K562 (cell line): ENCODE measurements around the gene CTSH. TPM values are rescaled to one million over a fixed set of nuclear protein-coding genes. Genes with fewer than 3 reads are reported as not detected.
A peak's percentile ranks its signal among the peaks of the same experiment; 100 is the strongest.

Experiments
- HNRNPUL1 ChIP-seq: fragments of 200-400 bp; formaldehyde crosslinking; IDR thresholded peaks from 2 replicates; pipeline ENCODE4 v1.6.1; 2017; ENCODE audit warnings: low read length
- IRF2 ChIP-seq: sonication (generic); formaldehyde crosslinking; IDR thresholded peaks from 2 replicates; pipeline ENCODE4 v1.8.1; 2022; ENCODE audit warnings: mild to moderate bottlenecking, missing genetic modification reagents
- KDM4B ChIP-seq, 2 experiments: fragments of 450-650 bp in 1 of 2; sonication (generic) in 1 of 2; IDR thresholded peaks; 2 replicates each; pipeline ENCODE4 v1.6.1; 2016 to 2017; ENCODE audit warnings: borderline replicate concordance in 2 of 2, antibody characterized with exemption in 1 of 2, low read depth in 1 of 2, mild to moderate bottlenecking in 1 of 2
- MAFF ChIP-seq: IDR thresholded peaks from 2 replicates; pipeline ENCODE4 v1.6.1; 2012; ENCODE audit warnings: low read length, improper control_type of control experiment
- NFYB ChIP-seq: IDR thresholded peaks from 2 replicates; pipeline ENCODE4 v1.6.1; 2011; ENCODE audit warnings: mild to moderate bottlenecking, moderate library complexity; ENCODE audit not compliant: insufficient read length; ENCODE audit errors: extremely low read depth
- NUFIP1 ChIP-seq: fragments of 450-650 bp; IDR thresholded peaks from 2 replicates; pipeline ENCODE4 v1.6.1; 2018; ENCODE audit not compliant: partially characterized antibody
- RFX7 ChIP-seq: fragments of 250-450 bp; sonication (Bioruptor Pico); IDR thresholded peaks from 2 replicates; pipeline ENCODE4 v1.5.1; 2021; ENCODE audit warnings: mild to moderate bottlenecking
- SMARCA4 ChIP-seq: fragments of 450-650 bp; IDR thresholded peaks from 2 replicates; pipeline ENCODE4 v1.6.1; 2016
- ZBTB7A ChIP-seq: IDR thresholded peaks from 2 replicates; pipeline ENCODE4 v1.6.1; 2011; ENCODE audit warnings: low read depth, mild to moderate bottlenecking, low read length, moderate library complexity, borderline replicate concordance; ENCODE audit not compliant: control insufficient read depth
- ZNF184 ChIP-seq: sonication (generic); formaldehyde crosslinking; IDR thresholded peaks from 2 replicates; pipeline ENCODE4 v1.5.0; 2020; ENCODE audit warnings: missing genetic modification reagents
- polyA plus RNA-seq, 8 experiments: library from polyadenylated mRNA; depleted of rRNA in 4 of 8; stranded (reverse) in 5 of 8; unstranded in 3 of 8; fragments of >200 nt; fragmentation: Nextera tagmentation in 2 of 8; fragmentation: Illumina TruSeq in 1 of 8; extraction: Ambion mirVana in 2 of 8; extraction: Trizol in 1 of 8; gene quantifications; 2 replicates each; pipeline versions ENCODE4 v1.2.1 to v1.2.3, GENCODE V29; 2011 to 2014; ENCODE audit warnings: inconsistent platforms in 1 of 8, missing spikeins in 1 of 8
- total RNA-seq, 7 experiments: library from RNA; depleted of rRNA in 6 of 7; stranded (reverse); fragments of >200 nt in 6 of 7; fragmentation: Illumina TruSeq in 2 of 7; extraction: Trizol in 2 of 7; gene quantifications; 2 replicates each; pipeline versions ENCODE4 v1.2.1 to v1.2.3, GENCODE V29; 2011 to 2021; ENCODE audit warnings: low replicate concordance in 1 of 7
- TF ChIP-seq, protein P1 (sequence below): fragments of 250-450 bp; sonication (Bioruptor Pico); IDR thresholded peaks from 2 replicates; pipeline ENCODE4 v1.9.0; 2021; ENCODE audit warnings: mild to moderate bottlenecking, inconsistent platforms
- TF ChIP-seq, protein P2 (sequence below), 2 experiments: fragments of 450-650 bp; IDR thresholded peaks; 2 replicates each; pipeline ENCODE4 v1.6.1; 2016
- TF ChIP-seq, protein P3 (sequence below): fragments of 250-450 bp; sonication (Bioruptor Pico); IDR thresholded peaks from 2 replicates; pipeline ENCODE4 v1.8.0; 2021; ENCODE audit warnings: borderline replicate concordance, mild to moderate bottlenecking, moderate library complexity; ENCODE audit not compliant: poor library complexity, severe bottlenecking

CTSH gene
- total and polyA plus RNA-seq, 9 of the 15 experiments (the other 6 are each of a cell fraction or from before 2014, with no cell fraction given), result 15.0 to 462 (median 173) TPM

DNA sequence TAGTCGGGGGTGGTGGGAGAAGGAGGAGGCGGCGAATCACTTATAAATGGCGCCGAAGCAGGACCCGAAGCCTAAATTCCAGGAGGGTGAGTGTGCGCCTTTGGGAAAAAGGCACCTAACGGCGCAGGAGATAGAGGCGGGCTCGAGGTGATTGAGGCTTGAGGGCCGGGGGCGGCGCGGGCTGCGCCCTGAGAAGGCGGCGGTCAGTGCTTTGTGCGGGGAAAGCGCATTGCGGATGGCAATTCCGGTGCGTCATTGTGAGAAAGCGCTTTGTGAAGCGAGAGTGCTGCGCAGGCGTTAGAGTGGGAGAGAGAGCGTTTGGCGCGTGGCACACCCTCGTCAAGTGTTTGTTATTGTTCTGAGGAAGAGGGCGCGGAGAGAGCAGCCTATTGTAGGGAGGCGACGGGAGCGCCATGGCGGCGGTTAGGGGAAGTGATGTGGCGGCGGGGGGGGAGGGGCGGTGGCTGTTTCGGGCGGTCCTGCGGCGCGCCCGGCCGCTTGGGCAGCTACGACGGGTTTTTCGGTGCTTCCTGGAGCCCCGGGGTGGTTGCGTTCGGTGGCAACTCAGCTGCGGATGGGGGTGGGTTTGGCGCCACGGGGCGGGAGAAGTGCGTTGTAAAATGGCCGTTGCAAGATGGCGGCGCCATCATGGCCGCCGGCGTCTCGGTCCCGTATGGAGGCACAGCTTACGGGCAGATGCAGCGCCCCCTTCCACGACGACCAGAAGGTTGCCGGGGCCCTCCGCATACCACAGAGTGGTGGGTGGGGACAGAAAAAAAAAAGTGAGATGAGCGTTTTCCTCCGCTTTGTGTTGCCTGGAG is 71.7 kb downstream of the CTSH start (continued):
- TF ChIP-seq KDM4B (IDR thresholded peaks at IDR 0.05; ENCODE audit: borderline replicate concordance in 2 of 2, low read depth in 1 of 2) (no peak), NFYB (no peak), IRF2 (no peak), SMARCA4 (0 out of 2 replicates have a peak, but pooled peaks have one; percentile 39), ZNF184 (no peak), HNRNPUL1 (no peak), ZBTB7A (peak; percentile 72; the same call in 1 of the 2 replicates), NUFIP1 (no peak), RFX7 (CRISPR knock-in tag) (no peak), MAFF (no peak; the same call in 1 of the 2 replicates)
- TF ChIP-seq, protein P1, sequence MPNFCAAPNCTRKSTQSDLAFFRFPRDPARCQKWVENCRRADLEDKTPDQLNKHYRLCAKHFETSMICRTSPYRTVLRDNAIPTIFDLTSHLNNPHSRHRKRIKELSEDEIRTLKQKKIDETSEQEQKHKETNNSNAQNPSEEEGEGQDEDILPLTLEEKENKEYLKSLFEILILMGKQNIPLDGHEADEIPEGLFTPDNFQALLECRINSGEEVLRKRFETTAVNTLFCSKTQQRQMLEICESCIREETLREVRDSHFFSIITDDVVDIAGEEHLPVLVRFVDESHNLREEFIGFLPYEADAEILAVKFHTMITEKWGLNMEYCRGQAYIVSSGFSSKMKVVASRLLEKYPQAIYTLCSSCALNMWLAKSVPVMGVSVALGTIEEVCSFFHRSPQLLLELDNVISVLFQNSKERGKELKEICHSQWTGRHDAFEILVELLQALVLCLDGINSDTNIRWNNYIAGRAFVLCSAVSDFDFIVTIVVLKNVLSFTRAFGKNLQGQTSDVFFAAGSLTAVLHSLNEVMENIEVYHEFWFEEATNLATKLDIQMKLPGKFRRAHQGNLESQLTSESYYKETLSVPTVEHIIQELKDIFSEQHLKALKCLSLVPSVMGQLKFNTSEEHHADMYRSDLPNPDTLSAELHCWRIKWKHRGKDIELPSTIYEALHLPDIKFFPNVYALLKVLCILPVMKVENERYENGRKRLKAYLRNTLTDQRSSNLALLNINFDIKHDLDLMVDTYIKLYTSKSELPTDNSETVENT (CRISPR knock-in tag), result 0 out of 2 replicates have a peak, but pooled peaks have one; percentile 44
- TF ChIP-seq, protein P2, sequence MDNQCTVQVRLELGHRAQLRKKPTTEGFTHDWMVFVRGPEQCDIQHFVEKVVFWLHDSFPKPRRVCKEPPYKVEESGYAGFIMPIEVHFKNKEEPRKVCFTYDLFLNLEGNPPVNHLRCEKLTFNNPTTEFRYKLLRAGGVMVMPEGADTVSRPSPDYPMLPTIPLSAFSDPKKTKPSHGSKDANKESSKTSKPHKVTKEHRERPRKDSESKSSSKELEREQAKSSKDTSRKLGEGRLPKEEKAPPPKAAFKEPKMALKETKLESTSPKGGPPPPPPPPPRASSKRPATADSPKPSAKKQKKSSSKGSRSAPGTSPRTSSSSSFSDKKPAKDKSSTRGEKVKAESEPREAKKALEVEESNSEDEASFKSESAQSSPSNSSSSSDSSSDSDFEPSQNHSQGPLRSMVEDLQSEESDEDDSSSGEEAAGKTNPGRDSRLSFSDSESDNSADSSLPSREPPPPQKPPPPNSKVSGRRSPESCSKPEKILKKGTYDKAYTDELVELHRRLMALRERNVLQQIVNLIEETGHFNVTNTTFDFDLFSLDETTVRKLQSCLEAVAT (IDR thresholded peaks at IDR 0.05), result peak; percentile 74 to 85
- TF ChIP-seq, protein P3, sequence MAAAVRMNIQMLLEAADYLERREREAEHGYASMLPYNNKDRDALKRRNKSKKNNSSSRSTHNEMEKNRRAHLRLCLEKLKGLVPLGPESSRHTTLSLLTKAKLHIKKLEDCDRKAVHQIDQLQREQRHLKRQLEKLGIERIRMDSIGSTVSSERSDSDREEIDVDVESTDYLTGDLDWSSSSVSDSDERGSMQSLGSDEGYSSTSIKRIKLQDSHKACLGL (CRISPR knock-in tag), result no peak
